Hepatocyte (in vitro differentiated cells): ENCODE data around the gene PPME1. TPM values are rescaled to one million over a fixed set of nuclear protein-coding genes. Genes with fewer than 3 reads are reported as not detected.

ENCODE experiments used
- DNase-seq: peaks from one replicate; pipeline ENCODE4 v3.0.0-alpha.2; 2016; ENCODE audit warnings: low spot score
- H2AFZ ChIP-seq: fragments of 200-600 bp; sonication (generic); 2 replicates; pipeline ENCODE4 v1.6.0; 2016; ENCODE audit warnings: antibody characterized with exemption, mild to moderate bottlenecking
- H3K27ac ChIP-seq: fragments of 200-600 bp; sonication (generic); 2 replicates; pipeline ENCODE4 v1.5.1; 2016; ENCODE audit warnings: mild to moderate bottlenecking
- H3K27me3 ChIP-seq: fragments of 200-600 bp; sonication (generic); 2 replicates; pipeline ENCODE4 v1.6.1; 2016
- H3K36me3 ChIP-seq: fragments of 200-600 bp; sonication (generic); replicated peaks from 2 replicates; pipeline ENCODE4 v1.5.1; 2016; ENCODE audit warnings: low read depth; ENCODE audit not compliant: insufficient read depth
- H3K4me1 ChIP-seq: fragments of 200-600 bp; sonication (generic); 2 replicates; pipeline ENCODE4 v1.5.1; 2016; ENCODE audit warnings: mild to moderate bottlenecking, moderate library complexity; ENCODE audit not compliant: insufficient read depth
- H3K4me2 ChIP-seq: fragments of 200-600 bp; sonication (generic); 2 replicates; pipeline ENCODE4 v1.6.0; 2016
- H3K4me3 ChIP-seq: fragments of 200-600 bp; sonication (generic); 2 replicates; pipeline ENCODE4 v1.5.1; 2016; ENCODE audit warnings: mild to moderate bottlenecking
- H3K79me2 ChIP-seq: fragments of 200-600 bp; sonication (generic); 2 replicates; pipeline ENCODE4 v1.6.0; 2017; ENCODE audit warnings: mild to moderate bottlenecking
- H3K9me2 ChIP-seq: fragments of 200-600 bp; sonication (generic); replicated peaks from 2 replicates; pipeline ENCODE4 v1.6.0; 2017; ENCODE audit warnings: mild to moderate bottlenecking; ENCODE audit not compliant: insufficient read depth
- H3K9me3 ChIP-seq: fragments of 200-600 bp; sonication (generic); 2 replicates; pipeline ENCODE4 v1.5.1; 2016; ENCODE audit warnings: low read depth, mild to moderate bottlenecking
- H4K20me1 ChIP-seq: fragments of 200-600 bp; sonication (generic); 2 replicates; pipeline ENCODE4 v1.6.0; 2016; ENCODE audit warnings: mild to moderate bottlenecking; ENCODE audit not compliant: insufficient read depth, poor library complexity, severe bottlenecking
- CTCF ChIP-seq: fragments of 200-600 bp; sonication (generic); IDR thresholded peaks from 2 replicates; pipeline ENCODE4 v1.5.1; 2016; ENCODE audit warnings: antibody characterized with exemption, mild to moderate bottlenecking; ENCODE audit not compliant: poor library complexity
- EZH2 ChIP-seq: fragments of 200-600 bp; sonication (generic); IDR thresholded peaks from 2 replicates; pipeline ENCODE4 v1.6.1; 2016; ENCODE audit warnings: antibody characterized with exemption, mild to moderate bottlenecking, borderline replicate concordance
- EZH2phosphoT487 ChIP-seq: fragments of 200-600 bp; sonication (generic); IDR thresholded peaks from one replicate; pipeline ENCODE4 v1.6.1; 2018; ENCODE audit warnings: antibody characterized with exemption, mild to moderate bottlenecking, low read depth, moderate library complexity; ENCODE audit not compliant: unreplicated experiment, severe bottlenecking
- WGBS: methylation state at CpG from one replicate; pipeline ENCODE4 v1.1.6; 2016; ENCODE audit warnings: low lambda C conversion rate; ENCODE audit errors: missing lambda C conversion rate; 5-methylcytosine and 5-hydroxymethylcytosine counted together
- polyA plus RNA-seq: library from polyadenylated mRNA; unstranded; fragments of >200 nt; fragmentation: Nextera tagmentation; extraction: Ambion mirVana; gene quantifications from 2 replicates; pipeline ENCODE4 v1.2.1, GENCODE V29; 2016
- total RNA-seq: library from RNA; depleted of rRNA; stranded (reverse); fragments of >200 nt; gene quantifications from 2 replicates; pipeline ENCODE4 v1.2.3, GENCODE V29; 2014

The PPME1 gene
- total and polyA plus RNA-seq, 2 experiments from 2014 or later, result 25.2 to 45.7 TPM

GRCh38 chr11:74153224-74153623, 17.9 kb upstream of the PPME1 start:
- TF ChIP-seq EZH2 (no peak), CTCF (no peak), EZH2phosphoT487 (no peak)
- DNase-seq, result no peak
- Histone ChIP-seq H3K4me1 (no peaks in the 10 kb centered on the region), H3K4me2 (no peak overlapping the region), H3K36me3 (no peaks in the 10 kb centered on the region), H3K79me2 (peaks cover 4% of the 10 kb centered on the region), H3K27ac (no peak overlapping the region), H2AFZ (no peak overlapping the region), H3K9me3 (no peaks in the 10 kb centered on the region), H3K9me2 (no peaks in the 10 kb centered on the region), H3K4me3 (no peak overlapping the region), H4K20me1 (no peaks in the 10 kb centered on the region), H3K27me3 (no peaks in the 10 kb centered on the region)

- TF ChIP-seq EZH2phosphoT487 (no peak), CTCF (no peak), EZH2 (no peak)
- Histone ChIP-seq H3K36me3 (no peaks in the 10 kb centered on the region), H3K4me3 (no peak overlapping the region), H3K9me3 (no peaks in the 10 kb centered on the region), H3K4me2 (no peak overlapping the region), H3K79me2 (peaks cover 4% of the 10 kb centered on the region), H4K20me1 (no peaks in the 10 kb centered on the region), H3K27ac (no peak overlapping the region), H3K4me1 (no peaks in the 10 kb centered on the region), H2AFZ (no peak overlapping the region), H3K27me3 (no peaks in the 10 kb centered on the region), H3K9me2 (no peaks in the 10 kb centered on the region)
- 100% methylated on average over 1 of the region's 1 CpG for WGBS
- no peak for DNase-seq
Observed at GRCh38 chr11:74154620-74155281, 16.3 kb upstream of the PPME1 start.

GRCh38 chr11:74157169-74157568, 13.9 kb upstream of the PPME1 start:
- no peaks in the 10 kb centered on the region for H3K9me2 ChIP-seq
- no peaks in the 10 kb centered on the region for H3K4me1 ChIP-seq
- H3K27ac ChIP-seq, result no peak overlapping the region
- H3K4me3 ChIP-seq, result no peak overlapping the region
- H4K20me1 ChIP-seq, result no peaks in the 10 kb centered on the region
- H3K79me2 ChIP-seq, result peaks cover 3% of the 10 kb centered on the region
- no peaks in the 10 kb centered on the region for H3K9me3 ChIP-seq
- H3K36me3 ChIP-seq, result no peaks in the 10 kb centered on the region
- no peak overlapping the region for H2AFZ ChIP-seq
- TF ChIP-seq EZH2phosphoT487 (no peak), CTCF (no peak), EZH2 (no peak)
- H3K27me3 ChIP-seq, result no peaks in the 10 kb centered on the region
- no peak overlapping the region for H3K4me2 ChIP-seq
- no peak for DNase-seq
- WGBS, result 82% methylated on average over 1 of the region's 1 CpG

GRCh38 chr11:74159642-74160041, 11.4 kb upstream of the PPME1 start:
- Histone ChIP-seq H3K79me2 (peaks cover 3% of the 10 kb centered on the region), H3K27me3 (no peaks in the 10 kb centered on the region), H4K20me1 (no peaks in the 10 kb centered on the region), H3K9me3 (no peaks in the 10 kb centered on the region), H3K27ac (no peak overlapping the region), H3K4me1 (no peaks in the 10 kb centered on the region), H3K4me3 (no peak overlapping the region), H3K4me2 (no peak overlapping the region), H3K36me3 (no peaks in the 10 kb centered on the region), H2AFZ (no peak overlapping the region), H3K9me2 (no peaks in the 10 kb centered on the region)
- DNase-seq, result no peak
- TF ChIP-seq EZH2 (no peak), CTCF (no peak), EZH2phosphoT487 (no peak)
